ENCODE measurements around the gene SH2D7. TPM values are rescaled to one million over a fixed set of nuclear protein-coding genes. Genes with fewer than 3 reads are reported as not detected.

Gene SH2D7
- total RNA-seq, 1 experiment from 2014 or later: not detected

GRCh38 chr15:78070049-78070700, 22.2 kb upstream of the SH2D7 start:
- POLR2A ChIA-PET (ENCODE audit: unreplicated experiment): no interaction called here
- Histone ChIP-seq H3K4me3 (ENCODE audit: low read length) (no peak overlapping the region), H3K79me2 (ENCODE audit: low read length) (peaks cover 96% of the 10 kb centered on the region), H3K9ac (ENCODE audit: low read length) (no peak overlapping the region), H3F3A (ENCODE audit: low read length, unreplicated experiment) (no peaks in the 10 kb centered on the region), H3K4me2 (ENCODE audit: low read length) (peak overlapping the region; percentile 47), H3K36me3 (ENCODE audit: low read depth, low read length) (no peaks in the 10 kb centered on the region), H2AFZ (ENCODE audit: low read length) (no peak overlapping the region), H4K20me1 (ENCODE audit: low read length) (no peaks in the 10 kb centered on the region), H3K9me3 (ENCODE audit: low read length) (no peaks in the 10 kb centered on the region), H3K27ac (ENCODE audit: low read length) (peak overlapping the region; percentile 38), H3K9me2 (replicated peaks; ENCODE audit: low read length) (no peaks in the 10 kb centered on the region), H3K4me1 (ENCODE audit: insufficient read depth, low read length) (peaks cover 37% of the 10 kb centered on the region), H3K27me3 (ENCODE audit: low read length) (no peaks in the 10 kb centered on the region)
- DNase-seq (peak; percentile 45), ATAC-seq (peak; percentile 55; the same call in 1 of the 2 replicates)
- CTCF ChIA-PET: no interaction called here
- intact Hi-C loops (cut with micrococcal nuclease): loop anchor here (10.0 kb wide), 1 partner anchor 65 kb away; no protein-coding TSS in a partner anchor
- TF ChIP-seq EZH2 (IDR thresholded peaks at IDR 0.05; ENCODE audit: low read length, unreplicated experiment) (no peak), EZH2phosphoT487 (IDR thresholded peaks at IDR 0.05; ENCODE audit: borderline replicate concordance, low read length) (no peak)
- TF ChIP-seq, protein P1, sequence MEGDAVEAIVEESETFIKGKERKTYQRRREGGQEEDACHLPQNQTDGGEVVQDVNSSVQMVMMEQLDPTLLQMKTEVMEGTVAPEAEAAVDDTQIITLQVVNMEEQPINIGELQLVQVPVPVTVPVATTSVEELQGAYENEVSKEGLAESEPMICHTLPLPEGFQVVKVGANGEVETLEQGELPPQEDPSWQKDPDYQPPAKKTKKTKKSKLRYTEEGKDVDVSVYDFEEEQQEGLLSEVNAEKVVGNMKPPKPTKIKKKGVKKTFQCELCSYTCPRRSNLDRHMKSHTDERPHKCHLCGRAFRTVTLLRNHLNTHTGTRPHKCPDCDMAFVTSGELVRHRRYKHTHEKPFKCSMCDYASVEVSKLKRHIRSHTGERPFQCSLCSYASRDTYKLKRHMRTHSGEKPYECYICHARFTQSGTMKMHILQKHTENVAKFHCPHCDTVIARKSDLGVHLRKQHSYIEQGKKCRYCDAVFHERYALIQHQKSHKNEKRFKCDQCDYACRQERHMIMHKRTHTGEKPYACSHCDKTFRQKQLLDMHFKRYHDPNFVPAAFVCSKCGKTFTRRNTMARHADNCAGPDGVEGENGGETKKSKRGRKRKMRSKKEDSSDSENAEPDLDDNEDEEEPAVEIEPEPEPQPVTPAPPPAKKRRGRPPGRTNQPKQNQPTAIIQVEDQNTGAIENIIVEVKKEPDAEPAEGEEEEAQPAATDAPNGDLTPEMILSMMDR (conservative IDR thresholded peaks at IDR 0.05; ENCODE audit: low read depth, low read length): no peak
- no TSS peak for BruUV-seq (replicated peaks)

DNA sequence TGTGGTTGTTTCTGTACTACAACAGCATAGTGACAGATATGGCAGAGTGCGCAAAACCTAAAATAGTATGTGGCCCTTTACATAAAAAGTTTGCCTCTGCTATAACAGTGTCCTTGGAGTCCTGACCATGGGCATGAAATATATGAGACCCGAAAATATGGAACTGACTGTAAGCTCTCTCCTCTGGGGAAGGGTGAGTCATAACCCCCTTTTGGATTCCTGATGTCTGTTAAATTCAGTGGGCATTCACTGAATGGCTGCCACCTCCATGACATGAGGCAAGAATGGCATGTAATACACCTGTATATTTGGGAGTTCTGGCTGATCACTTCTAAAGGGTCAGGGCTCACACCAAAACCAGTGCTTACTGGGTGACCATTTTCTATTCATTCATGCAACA, 21.0 kb upstream of the SH2D7 start:
- intact Hi-C loops (cut with micrococcal nuclease): loop anchor here (10.0 kb wide), 1 partner anchor 67 kb away; no protein-coding TSS in a partner anchor
- ChIA-PET CTCF (no interaction called here), POLR2A (ENCODE audit: unreplicated experiment) (no interaction called here)
- Histone ChIP-seq H2AFZ (ENCODE audit: low read length) (no peak overlapping the region), H3K4me1 (ENCODE audit: insufficient read depth, low read length) (peaks cover 49% of the 10 kb centered on the region), H3K36me3 (ENCODE audit: low read depth, low read length) (no peaks in the 10 kb centered on the region), H3K27me3 (ENCODE audit: low read length) (no peaks in the 10 kb centered on the region), H3K9me3 (ENCODE audit: low read length) (no peaks in the 10 kb centered on the region), H3K4me2 (ENCODE audit: low read length) (no peak overlapping the region), H3K9ac (ENCODE audit: low read length) (no peak overlapping the region), H3K27ac (ENCODE audit: low read length) (no peak overlapping the region), H3K4me3 (ENCODE audit: low read length) (no peak overlapping the region), H3K79me2 (ENCODE audit: low read length) (peaks cover 96% of the 10 kb centered on the region), H3K9me2 (replicated peaks; ENCODE audit: low read length) (no peaks in the 10 kb centered on the region), H4K20me1 (ENCODE audit: low read length) (no peaks in the 10 kb centered on the region), H3F3A (ENCODE audit: low read length, unreplicated experiment) (no peaks in the 10 kb centered on the region)
- TF ChIP-seq, protein P1 (conservative IDR thresholded peaks at IDR 0.05; ENCODE audit: low read depth, low read length): no peak
- TF ChIP-seq EZH2 (IDR thresholded peaks at IDR 0.05; ENCODE audit: low read length, unreplicated experiment) (no peak), EZH2phosphoT487 (IDR thresholded peaks at IDR 0.05; ENCODE audit: borderline replicate concordance, low read length) (no peak)
- no peak for DNase-seq
- no TSS peak for BruUV-seq (replicated peaks)
- no peak for ATAC-seq
